A673 (cell line): Measurements from ENCODE around the gene CXCR6. TPM values are rescaled to one million over a fixed set of nuclear protein-coding genes. Genes with fewer than 3 reads are reported as not detected.

Experiments used
- BruUV-seq: library from RNA; stranded (reverse); fragments of 400-500 nt; replicated peaks from 2 replicates; lab custom pipeline; 2021; lab: Mats Ljungman, UMichigan
- CTCF ChIA-PET: fragments of 300-600 bp; sonication (Branson Sonifier 250); formaldehyde crosslinking; loops from one replicate; lab custom pipeline; 2022; ENCODE audit warnings: antibody characterized with exemption; lab: Charles Lee
- POLR2A ChIA-PET: fragments of 300-600 bp; sonication (Branson Sonifier 250); formaldehyde crosslinking; loops from one replicate; lab custom pipeline; 2022; ENCODE audit warnings: antibody characterized with exemption; ENCODE audit not compliant: low non-redundant PET; lab: Charles Lee
- DNase-seq: peaks from one replicate; pipeline ENCODE4 v3.0.0-alpha.2; 2015; ENCODE audit warnings: low spot score
- H3K27ac ChIP-seq: fragments of 200-600 bp; sonication (generic); 2 replicates; pipeline ENCODE4 v1.5.1; 2016; ENCODE audit warnings: mixed run types, low read depth, mild to moderate bottlenecking, mixed read lengths, antibody characterized with exemption, low read length; ENCODE audit not compliant: poor library complexity, severe bottlenecking
- H3K27me3 ChIP-seq: fragments of 200-600 bp; sonication (generic); replicated peaks from 2 replicates; pipeline ENCODE4 v1.6.1; 2017; ENCODE audit warnings: mixed run types, low read depth, mild to moderate bottlenecking, mixed read lengths, antibody characterized with exemption, low read length; ENCODE audit not compliant: insufficient read depth, poor library complexity
- H3K36me3 ChIP-seq: fragments of 200-600 bp; sonication (generic); 2 replicates; pipeline ENCODE4 v1.6.1; 2016; ENCODE audit warnings: mixed run types, mild to moderate bottlenecking, mixed read lengths, antibody characterized with exemption, low read length; ENCODE audit not compliant: insufficient read depth, poor library complexity, severe bottlenecking
- H3K4me1 ChIP-seq: fragments of 200-600 bp; sonication (generic); 2 replicates; pipeline ENCODE4 v1.6.1; 2017; ENCODE audit warnings: mixed run types, mild to moderate bottlenecking, mixed read lengths, antibody characterized with exemption, low read length; ENCODE audit not compliant: insufficient read depth, poor library complexity, severe bottlenecking
- H3K4me3 ChIP-seq: fragments of 200-600 bp; sonication (generic); 2 replicates; pipeline ENCODE4 v1.5.1; 2016; ENCODE audit warnings: low read depth, mixed run types, mild to moderate bottlenecking, mixed read lengths, low read length; ENCODE audit not compliant: poor library complexity, severe bottlenecking
- H3K9me3 ChIP-seq: fragments of 200-600 bp; sonication (generic); 2 replicates; pipeline ENCODE4 v1.6.1; 2016; ENCODE audit warnings: mixed run types, low read depth, mild to moderate bottlenecking, mixed read lengths, antibody characterized with exemption, low read length; ENCODE audit not compliant: poor library complexity, severe bottlenecking
- EZH2 ChIP-seq: fragments of 200-600 bp; sonication (generic); IDR thresholded peaks from 2 replicates; pipeline ENCODE4 v1.6.1; 2017; ENCODE audit warnings: borderline replicate concordance, low read depth, mild to moderate bottlenecking, mixed read lengths, antibody characterized with exemption, low read length; ENCODE audit not compliant: poor library complexity, severe bottlenecking
- intact Hi-C: fragments of 100-400 bp; cut with micrococcal nuclease; formaldehyde crosslinking; loops from one replicate; pipeline ENCODE4 v1.10.0; 2022; ENCODE audit not compliant: unreplicated experiment
- total RNA-seq: library from RNA; stranded (reverse); gene quantifications from 2 replicates; pipeline ENCODE4 v1.2.3, GENCODE V29; 2021
- TF ChIP-seq, protein P1 (sequence below): fragments of 300-800, 200-600 bp; sonication (generic); conservative IDR thresholded peaks from 2 replicates; pipeline ENCODE4 v1.5.1; 2017; ENCODE audit warnings: low read depth, mild to moderate bottlenecking, antibody characterized with exemption, low read length, moderate library complexity, mixed read lengths

Gene CXCR6
- total RNA-seq, 1 experiment from 2014 or later = not detected

- no peak for TF ChIP-seq EZH2
- TF ChIP-seq, protein P1, sequence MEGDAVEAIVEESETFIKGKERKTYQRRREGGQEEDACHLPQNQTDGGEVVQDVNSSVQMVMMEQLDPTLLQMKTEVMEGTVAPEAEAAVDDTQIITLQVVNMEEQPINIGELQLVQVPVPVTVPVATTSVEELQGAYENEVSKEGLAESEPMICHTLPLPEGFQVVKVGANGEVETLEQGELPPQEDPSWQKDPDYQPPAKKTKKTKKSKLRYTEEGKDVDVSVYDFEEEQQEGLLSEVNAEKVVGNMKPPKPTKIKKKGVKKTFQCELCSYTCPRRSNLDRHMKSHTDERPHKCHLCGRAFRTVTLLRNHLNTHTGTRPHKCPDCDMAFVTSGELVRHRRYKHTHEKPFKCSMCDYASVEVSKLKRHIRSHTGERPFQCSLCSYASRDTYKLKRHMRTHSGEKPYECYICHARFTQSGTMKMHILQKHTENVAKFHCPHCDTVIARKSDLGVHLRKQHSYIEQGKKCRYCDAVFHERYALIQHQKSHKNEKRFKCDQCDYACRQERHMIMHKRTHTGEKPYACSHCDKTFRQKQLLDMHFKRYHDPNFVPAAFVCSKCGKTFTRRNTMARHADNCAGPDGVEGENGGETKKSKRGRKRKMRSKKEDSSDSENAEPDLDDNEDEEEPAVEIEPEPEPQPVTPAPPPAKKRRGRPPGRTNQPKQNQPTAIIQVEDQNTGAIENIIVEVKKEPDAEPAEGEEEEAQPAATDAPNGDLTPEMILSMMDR = no peak
- Histone ChIP-seq H3K9me3 (no peaks in the 10 kb centered on the region), H3K27ac (no peak overlapping the region), H3K4me1 (no peaks in the 10 kb centered on the region), H3K27me3 (no peaks in the 10 kb centered on the region), H3K36me3 (no peaks in the 10 kb centered on the region), H3K4me3 (no peak overlapping the region)
- BruUV-seq = no TSS peak
- ChIA-PET POLR2A (no interaction called here), CTCF (interaction anchor here (0.8 kb wide), 1 partner anchor 17 kb away, joined by 3 read pairs; no protein-coding TSS in a partner anchor)
- no peak for DNase-seq
- intact Hi-C loops = no loop called here
These were observed 21.3 kb upstream of the CXCR6 start for GRCh38 chr3:45922039-45922326.

- DNase-seq = no peak
- CTCF ChIA-PET = no interaction called here
These were observed 20.2 kb upstream of the CXCR6 start for GRCh38 chr3:45922950-45923590.

GRCh38 chr3:45923755-45924154 lies 19.5 kb upstream of the CXCR6 start:
- ChIA-PET POLR2A (interaction anchor here (0.5 kb wide), 1 partner anchor 76 kb away, joined by 3 read pairs; no protein-coding TSS in a partner anchor), CTCF (no interaction called here)
- intact Hi-C loops = no loop called here
- no peaks in the 10 kb centered on the region for H3K4me1 ChIP-seq
- no peaks in the 10 kb centered on the region for H3K9me3 ChIP-seq
- no peak overlapping the region for H3K4me3 ChIP-seq
- BruUV-seq = no TSS peak
- no peak for DNase-seq
- TF ChIP-seq, protein P1 = no peak
- no peak for TF ChIP-seq EZH2
- no peaks in the 10 kb centered on the region for H3K36me3 ChIP-seq
- no peak overlapping the region for H3K27ac ChIP-seq
- H3K27me3 ChIP-seq = no peaks in the 10 kb centered on the region

More at GRCh38 chr3:45922950-45923590, 20.2 kb upstream of the CXCR6 start:
- H3K27me3 ChIP-seq = no peaks in the 10 kb centered on the region
- POLR2A ChIA-PET = no interaction called here
- intact Hi-C loops = no loop called here
- no peak for TF ChIP-seq EZH2
- TF ChIP-seq, protein P1 = no peak
- no peaks in the 10 kb centered on the region for H3K9me3 ChIP-seq
- no peaks in the 10 kb centered on the region for H3K4me1 ChIP-seq
- H3K27ac ChIP-seq = no peak overlapping the region
- H3K36me3 ChIP-seq = no peaks in the 10 kb centered on the region
- BruUV-seq = no TSS peak
- no peak overlapping the region for H3K4me3 ChIP-seq
